BE2C (cell line): ENCODE measurements around the gene ARHGAP35.

ENCODE experiments used
- DNase-seq: peaks from one replicate; pipeline ENCODE4 v3.0.0-alpha.2; 2020
- H3K27me3 ChIP-seq: fragments of 250-450 bp; sonication (Bioruptor Pico); 2 replicates; pipeline ENCODE4 v1.5.1; 2020; ENCODE audit warnings: mild to moderate bottlenecking
- H3K36me3 ChIP-seq: fragments of 250-450 bp; sonication (Bioruptor Pico); 2 replicates; pipeline ENCODE4 v1.5.1; 2020; ENCODE audit warnings: mild to moderate bottlenecking
- H3K4me1 ChIP-seq: fragments of 250-450 bp; sonication (Bioruptor Pico); 2 replicates; pipeline ENCODE4 v1.5.1; 2020
- H3K4me3 ChIP-seq: 2 replicates; pipeline ENCODE4 v1.5.1; 2011; ENCODE audit warnings: low read depth, low read length
- H3K9me3 ChIP-seq: fragments of 250-450 bp; sonication (Bioruptor Pico); 2 replicates; pipeline ENCODE4 v1.5.1; 2020
- TF ChIP-seq, protein P1 (sequence below): IDR thresholded peaks from 2 replicates; pipeline ENCODE4 v1.5.1; 2012; ENCODE audit warnings: mild to moderate bottlenecking, low read depth, low read length

Gene ARHGAP35

DNA sequence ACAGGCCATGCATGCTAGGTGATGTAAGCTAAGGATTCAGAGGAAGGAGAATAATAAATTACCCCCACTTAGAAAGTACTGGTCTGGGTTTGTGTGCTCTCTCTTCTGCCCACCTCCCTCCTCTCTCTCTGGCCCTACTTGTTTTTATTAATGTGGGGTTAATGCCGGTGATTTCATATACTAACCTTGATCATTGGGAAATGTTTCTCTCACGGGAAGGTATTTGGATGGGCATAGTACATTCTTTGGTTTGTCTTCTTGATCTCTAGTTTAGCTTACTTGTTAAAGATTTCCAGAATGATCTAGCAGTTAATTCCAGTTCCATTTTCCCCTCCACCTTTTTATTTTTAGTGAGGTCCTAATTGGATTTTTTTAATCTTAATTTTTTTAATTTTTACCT lies 24.6 kb downstream of the ARHGAP35 start:
- Histone ChIP-seq H3K4me1 (peaks cover 3% of the 10 kb centered on the region), H3K36me3 (no peaks in the 10 kb centered on the region), H3K27me3 (no peaks in the 10 kb centered on the region), H3K4me3 (no peak overlapping the region), H3K9me3 (no peaks in the 10 kb centered on the region)
- no peak for DNase-seq
- TF ChIP-seq, protein P1, sequence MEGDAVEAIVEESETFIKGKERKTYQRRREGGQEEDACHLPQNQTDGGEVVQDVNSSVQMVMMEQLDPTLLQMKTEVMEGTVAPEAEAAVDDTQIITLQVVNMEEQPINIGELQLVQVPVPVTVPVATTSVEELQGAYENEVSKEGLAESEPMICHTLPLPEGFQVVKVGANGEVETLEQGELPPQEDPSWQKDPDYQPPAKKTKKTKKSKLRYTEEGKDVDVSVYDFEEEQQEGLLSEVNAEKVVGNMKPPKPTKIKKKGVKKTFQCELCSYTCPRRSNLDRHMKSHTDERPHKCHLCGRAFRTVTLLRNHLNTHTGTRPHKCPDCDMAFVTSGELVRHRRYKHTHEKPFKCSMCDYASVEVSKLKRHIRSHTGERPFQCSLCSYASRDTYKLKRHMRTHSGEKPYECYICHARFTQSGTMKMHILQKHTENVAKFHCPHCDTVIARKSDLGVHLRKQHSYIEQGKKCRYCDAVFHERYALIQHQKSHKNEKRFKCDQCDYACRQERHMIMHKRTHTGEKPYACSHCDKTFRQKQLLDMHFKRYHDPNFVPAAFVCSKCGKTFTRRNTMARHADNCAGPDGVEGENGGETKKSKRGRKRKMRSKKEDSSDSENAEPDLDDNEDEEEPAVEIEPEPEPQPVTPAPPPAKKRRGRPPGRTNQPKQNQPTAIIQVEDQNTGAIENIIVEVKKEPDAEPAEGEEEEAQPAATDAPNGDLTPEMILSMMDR: no peak

GRCh38 chr19:46886546-46887239 lies 25.9 kb downstream of the ARHGAP35 start:
- TF ChIP-seq, protein P1: no peak
- Histone ChIP-seq H3K27me3 (no peaks in the 10 kb centered on the region), H3K36me3 (no peaks in the 10 kb centered on the region), H3K4me1 (peaks cover 7% of the 10 kb centered on the region), H3K9me3 (no peaks in the 10 kb centered on the region), H3K4me3 (no peak overlapping the region)
- no peak for DNase-seq

DNA sequence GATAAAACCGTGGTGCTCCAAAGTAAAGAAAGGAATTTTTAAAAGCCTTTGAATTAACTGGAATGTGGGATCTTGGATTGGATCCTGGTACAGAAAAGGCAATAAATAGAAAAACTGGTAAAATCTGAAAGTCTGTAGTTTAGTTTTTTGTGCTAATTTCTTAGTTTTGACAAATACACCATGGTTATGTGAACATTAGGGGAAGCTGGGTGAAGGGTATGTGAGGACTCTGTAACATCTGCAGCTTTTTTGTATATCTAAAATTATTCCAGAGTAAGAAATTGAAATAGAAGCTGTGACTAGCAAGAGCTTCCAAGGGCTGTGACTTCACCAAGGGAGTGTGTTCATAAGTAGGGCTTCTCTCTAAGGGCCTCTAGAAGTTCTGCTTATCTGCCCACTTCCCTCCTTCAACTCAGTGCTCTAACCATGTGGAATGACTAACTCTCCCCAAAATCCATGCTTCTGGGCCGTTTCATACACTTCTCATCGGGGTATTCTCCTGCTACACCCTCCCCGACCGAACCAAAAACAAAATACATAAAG lies 26.5 kb downstream of the ARHGAP35 start:
- H3K36me3 ChIP-seq: no peaks in the 10 kb centered on the region
- peaks cover 7% of the 10 kb centered on the region for H3K4me1 ChIP-seq
- H3K27me3 ChIP-seq: no peaks in the 10 kb centered on the region
- TF ChIP-seq, protein P1: no peak
- DNase-seq: no peak
- no peak overlapping the region for H3K4me3 ChIP-seq
- no peaks in the 10 kb centered on the region for H3K9me3 ChIP-seq

- TF ChIP-seq, protein P1: no peak
- Histone ChIP-seq H3K9me3 (no peaks in the 10 kb centered on the region), H3K4me3 (no peak overlapping the region), H3K4me1 (peaks cover 7% of the 10 kb centered on the region; the same call in 1 of the 2 replicates), H3K27me3 (no peaks in the 10 kb centered on the region), H3K36me3 (peaks cover 3% of the 10 kb centered on the region; the same call in 1 of the 2 replicates)
- DNase-seq: no peak
Measured at GRCh38 chr19:46890423-46891170, 29.8 kb downstream of the ARHGAP35 start.

DNA sequence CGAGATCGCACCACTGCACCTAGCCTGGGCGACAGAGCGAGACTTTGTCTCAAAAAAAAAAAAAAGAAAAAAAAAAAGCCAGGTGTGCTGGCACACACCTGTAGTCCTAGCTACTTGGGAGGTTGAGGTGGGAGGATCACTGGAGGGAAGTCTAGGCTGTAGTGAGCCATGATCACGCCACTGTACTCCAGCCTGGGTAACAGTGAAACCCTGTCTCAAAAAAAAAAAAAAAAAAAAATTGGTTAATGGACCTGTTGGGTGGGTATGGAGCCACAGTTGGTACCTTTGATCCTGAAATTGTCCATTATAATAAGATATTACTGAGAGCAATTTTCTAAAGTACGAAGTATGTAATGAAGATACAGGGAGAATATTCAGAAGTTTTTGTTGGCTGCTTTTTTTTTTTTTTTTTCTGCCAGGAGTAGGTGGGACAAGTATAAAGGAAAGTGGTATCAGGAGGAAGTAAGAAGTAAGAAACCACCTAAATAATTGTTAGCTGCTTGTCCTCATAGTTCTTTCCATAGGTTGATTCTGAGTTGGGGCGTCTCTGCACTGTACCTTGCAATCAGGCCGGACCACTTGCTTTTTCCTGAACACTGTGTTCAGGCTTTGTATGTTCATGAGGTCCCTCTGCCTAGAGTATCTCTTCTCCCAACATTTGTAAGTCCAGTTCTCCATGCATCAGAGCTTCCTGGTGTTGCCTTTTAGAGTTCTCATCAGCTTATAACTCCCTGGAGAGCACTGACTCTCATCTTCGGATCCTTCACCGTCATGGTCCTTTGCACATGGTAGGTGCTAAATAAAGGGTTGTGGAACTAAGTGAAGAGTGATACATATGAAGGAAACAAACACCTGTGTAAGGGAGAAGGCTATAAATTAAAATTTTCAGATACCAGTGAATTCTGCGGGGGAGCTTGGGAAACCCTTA lies 31.7 kb downstream of the ARHGAP35 start:
- Histone ChIP-seq H3K27me3 (no peaks in the 10 kb centered on the region), H3K36me3 (peaks cover 3% of the 10 kb centered on the region; the same call in 1 of the 2 replicates), H3K4me3 (no peak overlapping the region), H3K4me1 (peaks cover 7% of the 10 kb centered on the region; the same call in 1 of the 2 replicates), H3K9me3 (no peaks in the 10 kb centered on the region)
- DNase-seq: no peak
- TF ChIP-seq, protein P1: no peak
